GM18868 (cell line): ENCODE data around the gene MNS1.
"Not testable (repeated sequence)": the region's sequence is repeated elsewhere in the genome, so short reads cannot be mapped to it uniquely, and the experiment has no call there.

ENCODE experiments used
- ATAC-seq: cut with Tn5 transposase; IDR thresholded peaks from one replicate; pipeline ENCODE4 v1.9.1; 2021; ENCODE audit warnings: mild to moderate bottlenecking, moderate library complexity; ENCODE audit not compliant: unreplicated experiment

MNS1 gene

GRCh38 chr15:56464893-56465520, at the start of gene MNS1:
TSS of gene MNS1 (minus strand) at chr15:56465137. CDS start at chr15:56464972, 165 bp downstream.
- ATAC-seq = peak; percentile 99

GRCh38 chr15:56496635-56497034, 31.7 kb upstream of the MNS1 start:
- ATAC-seq = peak; percentile 63

GRCh38 chr15:56495533-56495932, 30.6 kb upstream of the MNS1 start:
- no peak for ATAC-seq

- no peak for ATAC-seq
Observed at GRCh38 chr15:56495053-56495452, 30.1 kb upstream of the MNS1 start.

GRCh38 chr15:56492791-56493555, 28.0 kb upstream of the MNS1 start:
- no peak for ATAC-seq

GRCh38 chr15:56492236-56492635, 27.3 kb upstream of the MNS1 start:
- ATAC-seq = no peak

- ATAC-seq = peak; percentile 84
Observed at GRCh38 chr15:56491110-56491722, 26.3 kb upstream of the MNS1 start.

- no peak for ATAC-seq
Observed at GRCh38 chr15:56490461-56490860, 25.5 kb upstream of the MNS1 start.

- ATAC-seq = not testable (repeated sequence)
Observed at GRCh38 chr15:56486206-56486605, 21.3 kb upstream of the MNS1 start.

GRCh38 chr15:56485426-56485825, 20.5 kb upstream of the MNS1 start:
- not testable (repeated sequence) for ATAC-seq

GRCh38 chr15:56484287-56484686, 19.4 kb upstream of the MNS1 start:
- no peak for ATAC-seq

- no peak for ATAC-seq
Observed at GRCh38 chr15:56475351-56475750, 10.4 kb upstream of the MNS1 start.

GRCh38 chr15:56473017-56473416, 8.1 kb upstream of the MNS1 start:
- no peak for ATAC-seq

- ATAC-seq = no peak
Observed at GRCh38 chr15:56472278-56472677, 7.3 kb upstream of the MNS1 start.

- no peak for ATAC-seq
Observed at GRCh38 chr15:56471440-56472069, 6.6 kb upstream of the MNS1 start.

GRCh38 chr15:56469483-56469882, 4.5 kb upstream of the MNS1 start:
- no peak for ATAC-seq

- peak; percentile 57 for ATAC-seq
Observed at GRCh38 chr15:56468401-56468800, 3.5 kb upstream of the MNS1 start.

GRCh38 chr15:56467616-56468015, 2.7 kb upstream of the MNS1 start:
- ATAC-seq = no peak

- no peak for ATAC-seq
Observed at GRCh38 chr15:56460947-56461346, 4.0 kb downstream of the MNS1 start.

GRCh38 chr15:56460071-56460470, 4.9 kb downstream of the MNS1 start:
- ATAC-seq = no peak

GRCh38 chr15:56459096-56459495, 5.8 kb downstream of the MNS1 start:
- ATAC-seq = no peak

GRCh38 chr15:56456229-56456628, 8.7 kb downstream of the MNS1 start:
- ATAC-seq = no peak
